Measurements from ENCODE around the gene SPRY4.

GRCh38 chr5:142315096-142315900, 9.5 kb downstream of the SPRY4 start:
- TF ChIP-seq SP1 (IDR thresholded peaks at IDR 0.05) (no peak), ARNT (IDR thresholded peaks at IDR 0.05) (no peak), FOXK2 (IDR thresholded peaks at IDR 0.05) (no peak), HDGF (IDR thresholded peaks at IDR 0.05; ENCODE audit: borderline replicate concordance) (no peak), FOXM1 (IDR thresholded peaks at IDR 0.05; ENCODE audit: borderline replicate concordance) (no peak), FOXA1 (IDR thresholded peaks at IDR 0.05) (no peak), CTBP1 (IDR thresholded peaks at IDR 0.05; ENCODE audit: borderline replicate concordance) (no peak)
- TF ChIP-seq, protein P1, sequence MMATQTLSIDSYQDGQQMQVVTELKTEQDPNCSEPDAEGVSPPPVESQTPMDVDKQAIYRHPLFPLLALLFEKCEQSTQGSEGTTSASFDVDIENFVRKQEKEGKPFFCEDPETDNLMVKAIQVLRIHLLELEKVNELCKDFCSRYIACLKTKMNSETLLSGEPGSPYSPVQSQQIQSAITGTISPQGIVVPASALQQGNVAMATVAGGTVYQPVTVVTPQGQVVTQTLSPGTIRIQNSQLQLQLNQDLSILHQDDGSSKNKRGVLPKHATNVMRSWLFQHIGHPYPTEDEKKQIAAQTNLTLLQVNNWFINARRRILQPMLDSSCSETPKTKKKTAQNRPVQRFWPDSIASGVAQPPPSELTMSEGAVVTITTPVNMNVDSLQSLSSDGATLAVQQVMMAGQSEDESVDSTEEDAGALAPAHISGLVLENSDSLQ (IDR thresholded peaks at IDR 0.05) = no peak
